Activated T-helper 1 cell treated with anti-CD3 and anti-CD28 coated beads, Interleukin-12 subunit alpha, Interleukin-12 subunit beta, Interleukin-2, Interleukin-4 antibody, amounts not matched to agents 30 ng/mL and 10 ng/mL and 1 ng/mL, durations not matched to agents 14 hours and 24 hours and 36 hours (primary cell): Measurements from ENCODE around the gene RBFOX1. TPM values are rescaled to one million over a fixed set of nuclear protein-coding genes. Genes with fewer than 3 reads are reported as not detected.

ENCODE experiments used
- DNase-seq: peaks from one replicate; pipeline ENCODE4 v3.0.0; 2021; ENCODE audit warnings: low spot score
- H3K27ac Mint-ChIP-seq: one replicate; pipeline ENCODE4 v1.8.0; 2021; ENCODE audit warnings: mild to moderate bottlenecking, mixed read lengths
- H3K27me3 Mint-ChIP-seq: one replicate; pipeline ENCODE4 v1.8.0; 2022; ENCODE audit warnings: mild to moderate bottlenecking, moderate library complexity, mixed read lengths; ENCODE audit not compliant: insufficient read depth
- H3K36me3 Mint-ChIP-seq: one replicate; pipeline ENCODE4 v1.8.0; 2021; ENCODE audit warnings: low read depth, mixed read lengths
- H3K4me1 Mint-ChIP-seq: one replicate; pipeline ENCODE4 v1.8.0; 2021; ENCODE audit warnings: low read depth, mixed read lengths
- H3K4me3 Mint-ChIP-seq: one replicate; pipeline ENCODE4 v1.8.0; 2021; ENCODE audit warnings: mild to moderate bottlenecking, moderate library complexity, mixed read lengths
- H3K9me3 Mint-ChIP-seq: one replicate; pipeline ENCODE4 v1.8.0; 2021; ENCODE audit warnings: mixed read lengths
- intact Hi-C: fragments of 100-400 bp; cut with micrococcal nuclease; formaldehyde crosslinking; loops from one replicate; pipeline ENCODE4 v1.15.1; 2024
- total RNA-seq: library from RNA; stranded (reverse); gene quantifications from 2 replicates; pipeline ENCODE4 v1.2.3, GENCODE V29; 2022

RBFOX1 gene
- total RNA-seq, 1 donor from 2014 or later, result not detected

DNA sequence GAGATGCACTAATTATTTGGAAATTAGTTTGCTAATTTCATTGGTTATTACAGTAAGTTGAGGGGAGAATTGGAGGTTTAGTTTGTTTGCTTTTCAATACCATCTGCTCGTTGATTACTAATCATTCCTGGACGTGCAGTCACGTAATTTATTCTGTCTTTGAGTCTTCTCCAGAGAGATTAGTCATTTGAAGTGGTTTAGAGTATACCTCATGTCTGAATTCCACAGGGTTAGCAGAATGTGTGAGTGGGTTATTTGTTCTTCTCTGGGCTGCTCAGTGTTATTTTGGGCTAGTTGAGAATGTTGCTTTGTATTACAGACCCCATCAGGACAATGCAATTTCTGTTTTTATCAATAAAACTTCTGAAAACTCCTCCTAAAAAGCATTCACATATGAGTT lies 265.0 kb downstream of the RBFOX1 start:
- DNase-seq, result no peak
- intact Hi-C loops, result no loop called here
- Mint-ChIP-seq H3K27ac (no peak overlapping the region), H3K4me1 (no peaks in the 10 kb centered on the region), H3K4me3 (no peak overlapping the region), H3K27me3 (no peaks in the 10 kb centered on the region), H3K36me3 (no peaks in the 10 kb centered on the region), H3K9me3 (peaks cover 17% of the 10 kb centered on the region)

DNA sequence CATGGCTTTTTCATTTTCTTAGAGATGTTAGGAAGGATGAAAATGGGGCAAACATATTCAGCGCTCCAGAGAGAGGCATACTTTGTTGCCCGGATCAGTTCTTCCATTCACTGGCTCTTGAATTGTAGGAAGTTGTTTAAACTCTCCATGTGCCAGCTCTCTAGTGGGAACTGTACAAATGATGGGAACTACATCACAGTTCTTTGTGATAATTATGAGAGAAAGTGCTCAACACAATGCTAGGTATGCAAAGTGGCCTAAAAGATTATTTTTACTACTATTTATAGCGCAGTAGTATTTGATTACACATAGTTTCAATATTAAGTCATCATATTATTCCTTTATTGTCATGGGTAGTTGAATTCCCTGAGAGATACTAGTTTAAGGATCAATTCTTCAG lies 268.5 kb downstream of the RBFOX1 start:
- no peaks in the 10 kb centered on the region for H3K4me1 Mint-ChIP-seq
- no peaks in the 10 kb centered on the region for H3K27me3 Mint-ChIP-seq
- H3K9me3 Mint-ChIP-seq, result peaks cover 23% of the 10 kb centered on the region
- DNase-seq, result no peak
- intact Hi-C loops, result no loop called here
- H3K36me3 Mint-ChIP-seq, result no peaks in the 10 kb centered on the region
- no peak overlapping the region for H3K27ac Mint-ChIP-seq
- H3K4me3 Mint-ChIP-seq, result no peak overlapping the region

DNA sequence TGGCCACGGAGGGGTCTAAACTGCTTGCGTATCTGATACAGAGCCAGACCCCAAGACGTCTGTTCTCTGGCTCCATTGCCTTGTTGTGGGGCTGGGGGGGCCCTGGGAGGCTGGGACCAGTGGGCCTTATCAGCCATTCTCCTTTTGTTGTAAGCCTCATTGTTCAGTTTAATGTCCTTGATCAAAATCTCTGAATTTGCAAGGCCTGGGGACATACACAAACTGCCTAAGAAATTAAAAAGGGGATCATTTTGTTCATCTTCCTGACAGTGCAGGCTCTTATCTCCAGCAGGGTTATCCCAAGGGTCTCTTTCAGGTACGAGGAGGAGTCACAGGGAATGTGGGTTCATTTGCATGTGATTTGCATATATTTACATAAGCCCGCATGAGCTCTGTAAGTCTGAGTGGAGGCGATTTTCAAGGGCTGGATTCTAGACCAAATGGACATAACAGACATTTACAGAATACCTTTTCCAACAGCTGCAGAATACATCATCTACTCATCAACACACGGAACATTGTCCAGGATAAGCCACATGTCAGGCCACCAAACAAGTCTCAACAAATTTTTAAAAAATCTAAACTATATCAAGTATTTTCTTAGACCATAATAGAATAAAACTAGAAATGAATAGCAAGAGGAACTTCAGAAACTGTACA lies 269.8 kb downstream of the RBFOX1 start:
- intact Hi-C loops, result no loop called here
- Mint-ChIP-seq H3K36me3 (no peaks in the 10 kb centered on the region), H3K27me3 (no peaks in the 10 kb centered on the region), H3K4me1 (no peaks in the 10 kb centered on the region), H3K9me3 (peaks cover 29% of the 10 kb centered on the region), H3K27ac (no peak overlapping the region), H3K4me3 (no peak overlapping the region)
- DNase-seq, result no peak

DNA sequence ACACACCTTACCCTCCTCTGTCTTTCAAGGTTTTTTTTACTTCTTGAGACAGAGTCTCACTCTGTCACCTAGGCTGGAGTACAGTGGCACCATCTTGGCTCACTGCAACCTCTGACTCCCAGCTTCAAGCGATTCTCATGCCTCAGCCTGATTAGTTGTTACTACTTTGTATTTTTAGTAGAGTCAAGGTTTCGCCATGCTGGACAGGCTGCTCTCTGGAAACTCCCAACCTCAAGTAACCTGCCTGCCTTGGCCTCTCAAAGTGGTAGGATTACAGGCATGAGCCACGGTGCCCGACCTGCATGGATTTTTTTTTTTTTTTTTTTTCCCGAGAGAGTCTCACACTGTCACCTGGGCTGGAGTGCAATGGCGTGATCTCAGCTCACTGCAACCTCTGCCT lies 273.2 kb downstream of the RBFOX1 start:
- DNase-seq, result no peak
- no peaks in the 10 kb centered on the region for H3K4me1 Mint-ChIP-seq
- H3K4me3 Mint-ChIP-seq, result no peak overlapping the region
- H3K9me3 Mint-ChIP-seq, result peaks cover 36% of the 10 kb centered on the region
- no peaks in the 10 kb centered on the region for H3K27me3 Mint-ChIP-seq
- no peak overlapping the region for H3K27ac Mint-ChIP-seq
- intact Hi-C loops, result no loop called here
- H3K36me3 Mint-ChIP-seq, result no peaks in the 10 kb centered on the region

DNA sequence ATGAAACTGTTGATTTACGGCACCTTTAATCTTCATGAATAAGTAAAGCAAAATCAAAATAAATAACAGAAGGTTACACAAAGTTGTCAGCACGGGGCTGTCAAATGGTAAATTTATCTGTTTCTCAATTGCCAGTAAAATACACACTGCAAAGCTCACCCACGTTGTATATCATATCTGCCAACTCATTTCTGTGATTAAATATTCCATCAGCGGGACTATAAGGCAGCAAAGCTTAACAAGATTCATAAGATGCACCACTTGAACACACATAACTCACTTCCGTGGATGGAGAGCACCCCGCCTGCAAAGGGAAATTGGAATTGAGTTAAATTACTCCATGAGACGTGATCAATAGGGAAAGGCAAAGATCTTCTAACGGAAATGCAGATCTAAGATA lies 280.0 kb downstream of the RBFOX1 start:
- intact Hi-C loops, result no loop called here
- H3K36me3 Mint-ChIP-seq, result no peaks in the 10 kb centered on the region
- no peak for DNase-seq
- no peaks in the 10 kb centered on the region for H3K4me1 Mint-ChIP-seq
- peaks cover 33% of the 10 kb centered on the region for H3K9me3 Mint-ChIP-seq
- H3K27ac Mint-ChIP-seq, result no peak overlapping the region
- H3K4me3 Mint-ChIP-seq, result no peak overlapping the region
- no peaks in the 10 kb centered on the region for H3K27me3 Mint-ChIP-seq

DNA sequence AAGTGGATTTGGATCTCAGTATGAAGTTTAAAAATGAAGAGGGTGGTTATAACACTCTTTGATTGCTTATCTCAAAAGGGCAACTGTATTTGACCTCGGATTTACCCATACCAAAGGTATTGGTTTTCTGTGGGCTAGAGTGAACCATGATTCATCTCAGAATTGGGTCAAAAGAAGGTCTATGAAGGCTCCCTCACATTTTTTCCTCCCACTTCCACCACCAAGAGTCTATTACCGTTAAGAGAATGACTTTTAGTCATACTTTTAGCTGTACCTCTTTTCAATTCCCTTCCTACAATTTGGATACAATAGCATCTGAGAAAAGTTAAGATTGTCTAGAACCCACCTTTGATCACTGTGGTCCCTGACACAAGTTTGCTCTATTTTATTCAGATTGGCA lies 280.9 kb downstream of the RBFOX1 start:
- no peaks in the 10 kb centered on the region for H3K4me1 Mint-ChIP-seq
- H3K27me3 Mint-ChIP-seq, result no peaks in the 10 kb centered on the region
- intact Hi-C loops, result no loop called here
- H3K4me3 Mint-ChIP-seq, result no peak overlapping the region
- no peak overlapping the region for H3K27ac Mint-ChIP-seq
- H3K9me3 Mint-ChIP-seq, result peaks cover 35% of the 10 kb centered on the region
- no peak for DNase-seq
- H3K36me3 Mint-ChIP-seq, result no peaks in the 10 kb centered on the region

DNA sequence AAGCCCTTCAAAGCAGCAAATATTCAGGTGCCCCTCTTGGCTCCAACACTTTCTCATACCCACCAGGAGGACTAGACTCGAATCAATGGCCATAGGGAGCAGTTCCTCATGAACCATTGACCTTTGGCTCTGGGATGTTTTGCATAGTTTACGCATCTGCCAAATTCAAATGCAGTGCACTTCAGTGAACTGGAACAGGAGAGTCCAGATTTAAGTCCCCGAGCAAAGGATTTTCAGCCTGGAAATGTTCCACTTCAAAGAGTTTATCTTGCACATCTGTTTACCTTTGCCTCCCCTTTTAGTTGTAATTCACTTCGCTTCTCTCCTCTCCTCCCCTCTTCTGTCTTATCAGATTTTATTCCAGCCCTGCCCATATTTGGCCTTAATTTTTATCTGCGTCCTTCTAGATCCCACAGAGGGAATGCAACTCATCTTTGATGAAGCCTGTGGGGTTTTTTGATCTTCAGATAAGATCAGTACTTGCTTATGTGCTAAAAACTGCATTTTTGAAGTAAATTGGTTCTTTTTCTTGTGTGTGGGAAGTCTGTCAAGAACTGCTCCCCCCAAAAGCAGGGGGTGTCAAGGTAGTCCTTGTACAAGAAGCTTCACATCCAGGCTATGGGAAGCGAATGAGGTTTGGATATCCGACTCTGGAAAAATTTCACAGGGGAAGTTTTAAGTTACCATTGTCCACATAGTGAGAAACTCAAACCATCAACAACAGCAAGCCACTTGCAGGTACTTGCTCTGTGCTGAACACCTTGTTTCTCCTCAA lies 281.6 kb downstream of the RBFOX1 start:
- DNase-seq, result no peak
- H3K4me1 Mint-ChIP-seq, result no peaks in the 10 kb centered on the region
- H3K27ac Mint-ChIP-seq, result no peak overlapping the region
- no peaks in the 10 kb centered on the region for H3K27me3 Mint-ChIP-seq
- no peak overlapping the region for H3K4me3 Mint-ChIP-seq
- peaks cover 28% of the 10 kb centered on the region for H3K9me3 Mint-ChIP-seq
- H3K36me3 Mint-ChIP-seq, result no peaks in the 10 kb centered on the region
- intact Hi-C loops, result no loop called here

DNA sequence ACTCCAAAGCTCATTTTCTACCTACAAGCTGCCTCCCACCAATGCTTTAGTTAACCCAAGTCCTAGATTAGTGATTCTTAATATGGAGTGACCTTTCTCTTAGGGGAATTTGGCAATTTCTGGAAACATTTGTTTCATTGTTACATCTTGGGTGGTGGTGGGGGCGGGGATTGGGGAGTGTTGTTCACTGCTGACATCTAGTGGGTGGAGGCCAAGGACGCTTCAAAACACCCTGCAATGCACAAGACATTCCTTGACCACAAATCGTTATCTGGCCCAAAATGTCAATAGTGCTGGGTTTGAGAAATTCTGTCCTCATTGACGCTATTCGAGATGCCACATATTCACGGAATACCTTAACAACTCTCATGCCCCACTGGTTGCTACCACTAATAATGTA lies 282.9 kb downstream of the RBFOX1 start:
- H3K27me3 Mint-ChIP-seq, result no peaks in the 10 kb centered on the region
- no peak overlapping the region for H3K4me3 Mint-ChIP-seq
- H3K9me3 Mint-ChIP-seq, result peaks cover 26% of the 10 kb centered on the region
- no peak overlapping the region for H3K27ac Mint-ChIP-seq
- intact Hi-C loops, result no loop called here
- H3K4me1 Mint-ChIP-seq, result no peaks in the 10 kb centered on the region
- DNase-seq, result no peak
- no peaks in the 10 kb centered on the region for H3K36me3 Mint-ChIP-seq

DNA sequence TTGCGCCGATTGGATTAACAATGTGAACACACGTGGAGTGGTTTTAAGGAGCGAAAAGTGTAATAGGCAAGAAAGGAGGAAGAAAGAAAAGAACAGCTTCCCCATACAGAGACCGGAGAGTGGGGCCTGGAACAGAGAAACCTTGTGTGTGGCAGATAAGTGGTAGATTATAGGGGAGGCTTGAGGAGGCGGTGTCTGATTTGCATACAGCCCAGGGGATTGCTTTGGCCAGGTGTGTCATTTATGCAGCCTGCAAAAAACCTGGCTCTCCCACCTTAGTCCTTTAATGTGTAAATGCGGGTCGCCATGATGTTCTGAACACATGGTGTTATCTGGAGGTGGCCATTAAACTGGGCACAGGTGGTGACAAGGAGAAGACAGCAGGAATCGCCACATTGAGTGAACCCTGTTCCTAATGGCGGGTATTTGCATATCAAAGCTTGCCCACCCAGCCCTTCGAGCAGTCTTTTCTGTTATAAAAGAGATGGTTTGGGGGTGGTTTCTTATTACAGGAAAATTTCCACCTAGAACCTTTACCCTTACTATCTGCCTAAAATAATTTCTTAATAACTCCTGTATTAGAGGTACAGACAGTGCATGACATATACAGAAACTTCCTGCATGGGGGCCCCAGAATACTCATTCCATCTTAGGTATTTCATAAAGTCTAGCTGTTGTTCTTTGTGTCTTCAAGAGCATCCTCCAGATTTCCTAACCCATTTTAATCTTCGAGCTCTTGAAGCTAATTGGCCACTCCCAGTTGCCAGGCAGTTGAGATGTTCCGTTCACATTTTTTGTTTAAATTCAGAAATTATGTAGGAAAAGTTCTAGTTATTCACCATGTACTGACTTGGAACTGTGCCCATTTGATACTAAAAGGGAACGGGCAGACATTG lies 292.5 kb downstream of the RBFOX1 start:
- no peak for DNase-seq
- no peaks in the 10 kb centered on the region for H3K4me1 Mint-ChIP-seq
- no peak overlapping the region for H3K27ac Mint-ChIP-seq
- no peaks in the 10 kb centered on the region for H3K27me3 Mint-ChIP-seq
- H3K4me3 Mint-ChIP-seq, result no peak overlapping the region
- H3K9me3 Mint-ChIP-seq, result peaks cover 33% of the 10 kb centered on the region
- intact Hi-C loops, result no loop called here
- no peaks in the 10 kb centered on the region for H3K36me3 Mint-ChIP-seq

DNA sequence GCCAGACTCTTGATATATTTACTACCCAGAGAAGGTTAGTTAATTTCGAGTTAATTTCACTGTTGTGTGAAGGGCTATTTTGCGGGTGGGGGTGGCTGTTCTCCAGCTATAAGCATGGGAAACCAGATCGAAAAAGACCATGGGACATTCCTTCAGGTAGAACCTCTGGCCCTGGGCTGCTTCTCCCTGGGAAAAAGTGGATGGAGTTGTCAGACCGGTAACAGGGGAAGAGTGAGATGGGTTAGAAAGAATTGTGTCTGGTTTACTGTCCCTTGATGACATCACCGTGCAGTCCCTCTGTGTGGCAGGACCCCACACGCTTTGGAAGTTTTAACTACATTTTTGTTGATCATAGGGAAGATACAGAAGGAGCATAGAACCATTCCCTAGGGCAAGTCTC lies 296.3 kb downstream of the RBFOX1 start:
- no peaks in the 10 kb centered on the region for H3K36me3 Mint-ChIP-seq

DNA sequence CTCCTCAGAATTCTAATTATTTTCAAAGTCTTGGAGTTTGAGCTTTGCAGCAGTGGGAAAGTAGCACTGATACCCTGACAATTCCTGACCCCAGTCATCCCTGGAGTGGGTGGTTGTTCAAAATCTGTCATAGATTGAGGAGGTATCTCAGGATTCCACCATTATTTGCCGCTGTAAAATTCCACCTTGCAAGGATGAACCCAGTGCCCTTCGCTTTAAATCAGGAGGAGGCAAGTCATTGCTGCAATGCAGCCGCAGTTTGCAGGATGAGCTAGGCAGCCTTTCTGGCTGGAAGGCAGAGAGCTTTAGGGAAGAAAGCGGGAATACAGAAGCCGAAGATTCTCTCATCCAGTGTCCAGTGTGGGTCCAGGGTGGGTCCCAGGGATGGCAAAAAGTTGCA lies 296.9 kb downstream of the RBFOX1 start:
- Mint-ChIP-seq H3K36me3 (no peaks in the 10 kb centered on the region), H3K27me3 (no peaks in the 10 kb centered on the region), H3K9me3 (peaks cover 48% of the 10 kb centered on the region), H3K27ac (no peak overlapping the region), H3K4me1 (no peaks in the 10 kb centered on the region), H3K4me3 (no peak overlapping the region)
- intact Hi-C loops, result no loop called here
- no peak for DNase-seq

More for the DNA sequence above, 296.3 kb downstream of the RBFOX1 start:
- H3K9me3 Mint-ChIP-seq, result peaks cover 42% of the 10 kb centered on the region
- H3K4me3 Mint-ChIP-seq, result no peak overlapping the region
- H3K27me3 Mint-ChIP-seq, result no peaks in the 10 kb centered on the region
- H3K27ac Mint-ChIP-seq, result no peak overlapping the region
- intact Hi-C loops, result no loop called here
- H3K4me1 Mint-ChIP-seq, result no peaks in the 10 kb centered on the region
- DNase-seq, result no peak

DNA sequence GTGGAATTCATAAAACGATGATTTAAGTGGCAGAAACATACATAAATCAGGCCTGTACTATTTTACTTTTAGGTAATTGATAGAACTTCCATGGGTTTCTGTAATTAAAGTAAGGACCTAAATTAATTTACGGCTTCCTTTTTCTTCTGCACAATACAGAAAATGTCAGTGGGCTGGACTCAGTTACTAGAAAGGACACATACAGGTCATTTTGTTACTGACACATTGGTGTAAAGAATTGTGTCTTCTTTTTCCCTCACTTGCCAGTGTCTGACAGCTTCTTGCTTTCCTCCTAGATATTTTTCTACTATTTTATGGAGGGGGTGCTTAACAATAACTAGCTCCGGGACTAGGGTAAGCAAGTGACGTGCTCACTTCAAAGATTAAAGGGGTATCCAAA lies 304.8 kb downstream of the RBFOX1 start:
- peaks cover 34% of the 10 kb centered on the region for H3K9me3 Mint-ChIP-seq

DNA sequence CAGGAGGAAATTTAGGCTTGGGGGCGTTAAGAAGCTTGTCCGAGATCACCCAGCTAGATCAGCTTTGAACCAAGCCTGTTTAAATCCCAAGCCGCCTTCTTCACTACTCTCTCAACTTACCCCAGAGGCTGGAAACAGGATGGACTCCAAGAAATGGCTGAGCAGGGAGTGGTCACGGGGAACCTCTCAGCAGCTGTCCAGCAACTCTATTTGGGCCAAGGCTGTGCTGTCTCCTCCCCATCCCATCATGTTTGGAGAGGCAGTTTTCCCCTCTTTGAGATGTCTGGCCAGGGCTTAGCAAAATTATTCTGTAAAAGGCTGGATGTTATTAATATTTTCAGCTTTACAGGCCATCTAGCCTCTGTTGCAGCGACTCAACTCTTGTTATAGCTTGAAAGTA lies 305.7 kb downstream of the RBFOX1 start:
- no peak overlapping the region for H3K27ac Mint-ChIP-seq
- H3K36me3 Mint-ChIP-seq, result no peaks in the 10 kb centered on the region
- no peak overlapping the region for H3K4me3 Mint-ChIP-seq
- peaks cover 39% of the 10 kb centered on the region for H3K9me3 Mint-ChIP-seq
- H3K4me1 Mint-ChIP-seq, result no peaks in the 10 kb centered on the region
- intact Hi-C loops, result no loop called here
- H3K27me3 Mint-ChIP-seq, result no peaks in the 10 kb centered on the region
- DNase-seq, result no peak

More for the DNA sequence above, 304.8 kb downstream of the RBFOX1 start:
- Mint-ChIP-seq H3K36me3 (no peaks in the 10 kb centered on the region), H3K4me3 (no peak overlapping the region), H3K27me3 (no peaks in the 10 kb centered on the region), H3K4me1 (no peaks in the 10 kb centered on the region), H3K27ac (no peak overlapping the region)
- intact Hi-C loops, result no loop called here
- DNase-seq, result no peak
